WTC11 (cell line): ENCODE data around the gene NTN1. TPM values are rescaled to one million over a fixed set of nuclear protein-coding genes. Genes with fewer than 3 reads are reported as not detected.

Experiments
- ATAC-seq: fragments of 200-7000 bp; cut with Tn5 transposase; 2 replicates; pipeline ENCODE4 v1.10.0; 2021; ENCODE audit warnings: mild to moderate bottlenecking, moderate library complexity
- CTCF ChIA-PET: fragments of 300-600 bp; sonication (Branson Sonifier 250); formaldehyde crosslinking; loops from one replicate; lab custom pipeline; 2021; ENCODE audit warnings: antibody characterized with exemption; lab: Charles Lee
- POLR2A ChIA-PET: fragments of 350-600 bp; sonication (Branson Sonifier 250); formaldehyde crosslinking; loops from one replicate; lab custom pipeline; 2021; ENCODE audit warnings: antibody characterized with exemption; lab: Charles Lee
- DNase-seq: peaks from one replicate; pipeline ENCODE4 v3.0.0; 2021; ENCODE audit warnings: low spot score
- H3K27ac Mint-ChIP-seq: 2 replicates; pipeline ENCODE4 v1.8.0; 2021; ENCODE audit warnings: mixed read lengths
- H3K27me3 Mint-ChIP-seq: 2 replicates; pipeline ENCODE4 v1.8.0; 2021; ENCODE audit warnings: low read depth, mild to moderate bottlenecking, moderate library complexity, mixed read lengths
- H3K36me3 Mint-ChIP-seq: 2 replicates; pipeline ENCODE4 v1.8.0; 2021; ENCODE audit warnings: mixed read lengths
- H3K4me1 Mint-ChIP-seq: 2 replicates; pipeline ENCODE4 v1.8.0; 2022; ENCODE audit warnings: mixed read lengths
- H3K4me3 Mint-ChIP-seq: 2 replicates; pipeline ENCODE4 v1.8.0; 2021; ENCODE audit warnings: mild to moderate bottlenecking, moderate library complexity, mixed read lengths
- H3K9me3 Mint-ChIP-seq: 2 replicates; pipeline ENCODE4 v1.8.0; 2021; ENCODE audit warnings: mixed read lengths
- ATF1 ChIP-seq: sonication (generic); formaldehyde crosslinking; IDR thresholded peaks from 2 replicates; pipeline ENCODE4 v1.8.1; 2023; ENCODE audit warnings: mild to moderate bottlenecking, moderate library complexity, missing genetic modification reagents
- ATF2 ChIP-seq: sonication (generic); formaldehyde crosslinking; IDR thresholded peaks from 2 replicates; pipeline ENCODE4 v1.8.1; 2022; ENCODE audit warnings: low read depth, missing genetic modification reagents, borderline replicate concordance
- E2F4 ChIP-seq: sonication (generic); formaldehyde crosslinking; IDR thresholded peaks from 2 replicates; pipeline ENCODE4 v1.8.1; 2022; ENCODE audit warnings: low read depth, mild to moderate bottlenecking, moderate library complexity, missing genetic modification reagents, borderline replicate concordance
- ELF4 ChIP-seq: sonication (generic); formaldehyde crosslinking; IDR thresholded peaks from 2 replicates; pipeline ENCODE4 v1.8.1; 2022; ENCODE audit warnings: low read depth, mild to moderate bottlenecking, moderate library complexity, missing genetic modification reagents
- ERG ChIP-seq: fragments of 250-450 bp; sonication (Bioruptor Pico); IDR thresholded peaks from 2 replicates; pipeline ENCODE4 v1.8.0; 2021; ENCODE audit warnings: mild to moderate bottlenecking
- FOXK1 ChIP-seq: sonication (generic); formaldehyde crosslinking; IDR thresholded peaks from 2 replicates; pipeline ENCODE4 v1.8.0; 2022; ENCODE audit warnings: mild to moderate bottlenecking, moderate library complexity, missing genetic modification reagents
- GABPB1 ChIP-seq: sonication (generic); formaldehyde crosslinking; IDR thresholded peaks from 2 replicates; pipeline ENCODE4 v1.8.1; 2023; ENCODE audit warnings: mild to moderate bottlenecking, missing genetic modification reagents
- JUN ChIP-seq: sonication (generic); formaldehyde crosslinking; IDR thresholded peaks from 2 replicates; pipeline ENCODE4 v1.8.0; 2023; ENCODE audit warnings: mild to moderate bottlenecking, missing genetic modification reagents
- MLX ChIP-seq: sonication (generic); formaldehyde crosslinking; IDR thresholded peaks from 2 replicates; pipeline ENCODE4 v1.8.1; 2023; ENCODE audit warnings: mild to moderate bottlenecking, missing genetic modification reagents, moderate library complexity
- NR2C2 ChIP-seq: sonication (generic); formaldehyde crosslinking; IDR thresholded peaks from 2 replicates; pipeline ENCODE4 v1.8.0; 2022; ENCODE audit warnings: mild to moderate bottlenecking, missing genetic modification reagents
- RORB ChIP-seq: fragments of 250-450 bp; sonication (Bioruptor Pico); IDR thresholded peaks from 2 replicates; pipeline ENCODE4 v1.9.0; 2021; ENCODE audit warnings: mild to moderate bottlenecking
- SMAD3 ChIP-seq: sonication (generic); formaldehyde crosslinking; IDR thresholded peaks from 2 replicates; pipeline ENCODE4 v1.8.0; 2022; ENCODE audit warnings: missing genetic modification reagents, mild to moderate bottlenecking, borderline replicate concordance
- SOX15 ChIP-seq: fragments of 250-450 bp; sonication (Bioruptor Pico); IDR thresholded peaks from 2 replicates; pipeline ENCODE4 v1.9.0; 2021; ENCODE audit warnings: mild to moderate bottlenecking
- STAT6 ChIP-seq: sonication (generic); formaldehyde crosslinking; conservative IDR thresholded peaks from 2 replicates; pipeline ENCODE4 v1.8.1; 2023; ENCODE audit warnings: mild to moderate bottlenecking, low read depth, missing genetic modification reagents, moderate library complexity
- TP53 ChIP-seq: sonication (generic); formaldehyde crosslinking; IDR thresholded peaks from 2 replicates; pipeline ENCODE4 v1.8.1; 2023; ENCODE audit warnings: mild to moderate bottlenecking, missing genetic modification reagents
- ZBTB21 ChIP-seq: sonication (generic); formaldehyde crosslinking; IDR thresholded peaks from 2 replicates; pipeline ENCODE4 v1.8.1; 2023; ENCODE audit warnings: mild to moderate bottlenecking, missing genetic modification reagents, borderline replicate concordance
- ZNF263 ChIP-seq: sonication (generic); formaldehyde crosslinking; IDR thresholded peaks from 2 replicates; pipeline ENCODE4 v1.8.1; 2022; ENCODE audit warnings: low read depth, mild to moderate bottlenecking, moderate library complexity, missing genetic modification reagents
- ZNF317 ChIP-seq: sonication (generic); formaldehyde crosslinking; IDR thresholded peaks from 2 replicates; pipeline ENCODE4 v1.8.1; 2023; ENCODE audit warnings: low read depth, mild to moderate bottlenecking, moderate library complexity, missing genetic modification reagents, borderline replicate concordance
- ZNF396 ChIP-seq: fragments of 250-450 bp; sonication (Bioruptor Pico); IDR thresholded peaks from 2 replicates; pipeline ENCODE4 v1.8.0; 2021; ENCODE audit warnings: mild to moderate bottlenecking, moderate library complexity, borderline replicate concordance
- ZSCAN18 ChIP-seq: fragments of 250-450 bp; sonication (Bioruptor Pico); IDR thresholded peaks from 2 replicates; pipeline ENCODE4 v2.1.2; 2022; ENCODE audit warnings: mild to moderate bottlenecking, moderate library complexity
- total RNA-seq: library from RNA; stranded (reverse); gene quantifications from 3 replicates; pipeline ENCODE4 v1.2.3, GENCODE V29; 2021

Gene NTN1
- total RNA-seq, 1 experiment from 2014 or later = 5.5 TPM

GRCh38 chr17:9255833-9256232, 234.5 kb downstream of the NTN1 start (continued):
- TF ChIP-seq ZNF396 (CRISPR knock-in tag) (no peak), SOX15 (CRISPR knock-in tag) (no peak)

- H3K9me3 Mint-ChIP-seq = no peaks in the 10 kb centered on the region
- peaks cover 38% of the 10 kb centered on the region for H3K4me1 Mint-ChIP-seq
- DNase-seq (no peak), ATAC-seq (no peak)
- H3K27ac Mint-ChIP-seq = no peak overlapping the region
- ChIA-PET POLR2A (no interaction called here), CTCF (interaction anchor here (0.8 to 1.6 kb wide), 5 partner anchors 30 to 266 kb away, joined by 3 read pairs; no protein-coding TSS in a partner anchor)
- no peaks in the 10 kb centered on the region for H3K27me3 Mint-ChIP-seq
- no peak overlapping the region for H3K4me3 Mint-ChIP-seq
- no peak for TF ChIP-seq ERG (CRISPR knock-in tag)
- TF ChIP-seq MLX (CRISPR knock-in tag) = no peak
- H3K36me3 Mint-ChIP-seq = no peaks in the 10 kb centered on the region
Observed at GRCh38 chr17:9256361-9256750, 235.0 kb downstream of the NTN1 start.

- ChIA-PET POLR2A (no interaction called here), CTCF (interaction anchor here (0.8 to 1.6 kb wide), 5 partner anchors 31 to 259 kb away, joined by 3 read pairs; no protein-coding TSS in a partner anchor)
- ATAC-seq (no peak), DNase-seq (no peak)
- Mint-ChIP-seq H3K27ac (peak overlapping the region; percentile 94; the same call in 1 of the 2 replicates), H3K27me3 (no peaks in the 10 kb centered on the region), H3K9me3 (no peaks in the 10 kb centered on the region), H3K4me1 (peaks cover 38% of the 10 kb centered on the region), H3K4me3 (no peak overlapping the region), H3K36me3 (no peaks in the 10 kb centered on the region)
- TF ChIP-seq RORB = no peak
- no peak for TF ChIP-seq ZBTB21
- no peak for TF ChIP-seq ZNF263 (CRISPR knock-in tag)
- no peak for TF ChIP-seq SMAD3 (CRISPR knock-in tag)
- no peak for TF ChIP-seq FOXK1 (CRISPR knock-in tag)
- no peak for TF ChIP-seq E2F4
- TF ChIP-seq TP53 (CRISPR knock-in tag) = no peak
- no peak for TF ChIP-seq NR2C2
- TF ChIP-seq GABPB1 (CRISPR knock-in tag) = no peak
- TF ChIP-seq ATF2 = no peak
- no peak for TF ChIP-seq ZNF317 (CRISPR knock-in tag)
- TF ChIP-seq ELF4 (CRISPR knock-in tag) = no peak
- no peak for TF ChIP-seq ZSCAN18
- TF ChIP-seq ATF1 (CRISPR knock-in tag) = no peak
- no peak for TF ChIP-seq STAT6 (CRISPR knock-in tag)
- TF ChIP-seq JUN (CRISPR knock-in tag) = no peak
Observed at GRCh38 chr17:9256751-9257629, 235.7 kb downstream of the NTN1 start.
